ENCODE measurements around the gene GNA12.
A peak's percentile ranks its signal among the peaks of the same experiment; 100 is the strongest.

GNA12 gene

DNA sequence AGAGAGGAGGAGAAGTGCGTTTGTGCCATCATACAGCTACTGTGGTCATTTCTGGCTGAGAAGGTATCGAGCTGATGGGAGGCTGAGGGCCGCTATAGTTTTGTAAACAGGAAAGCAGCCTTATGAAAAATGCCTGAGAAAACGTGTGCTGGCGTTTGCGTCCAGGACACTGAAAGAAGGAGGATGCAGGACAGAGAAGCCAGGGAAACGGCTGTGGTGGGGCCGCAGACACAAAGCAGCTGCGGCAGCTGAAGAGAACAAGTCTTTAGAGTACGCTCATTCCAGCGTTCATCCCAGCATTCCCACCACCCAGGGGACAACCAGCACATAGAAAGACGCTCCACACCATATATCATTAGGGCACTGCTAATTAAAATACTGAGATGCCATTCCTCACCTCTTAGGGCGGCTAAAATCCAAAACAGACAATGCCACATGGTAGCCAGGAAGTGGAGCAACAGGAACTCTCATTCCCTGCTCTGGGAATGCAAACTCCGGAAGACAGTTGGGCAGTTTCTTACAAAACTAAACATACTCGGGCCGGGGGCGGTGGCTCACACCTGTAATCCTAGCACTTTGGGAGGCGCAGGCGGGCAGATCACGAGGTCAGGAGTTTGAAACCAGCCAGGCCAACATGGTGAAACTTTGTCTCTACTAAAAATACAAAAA is 18.4 kb downstream of the GNA12 start:
- Histone ChIP-seq H3K36me3 (ENCODE audit: control insufficient read depth in 2 of 2, insufficient read depth in 2 of 2, low read length in 2 of 2) (no peaks in the 10 kb centered on the region), H3K27ac (ENCODE audit: low read depth in 2 of 2, low read length in 2 of 2) (no peak overlapping the region), H3K9ac (ENCODE audit: low read depth in 1 of 2, low read length in 2 of 2) (no peak overlapping the region), H3K4me1 (ENCODE audit: control insufficient read depth in 2 of 2, insufficient read depth in 2 of 2, low read length in 2 of 2) (peaks cover 9 to 12% of the 10 kb centered on the region in 2 donors), H3K27me3 (ENCODE audit: control insufficient read depth in 2 of 2, insufficient read depth in 2 of 2, low read length in 2 of 2) (no peaks in the 10 kb centered on the region), H3K4me3 (ENCODE audit: low read length in 2 of 2) (no peak overlapping the region), H3K9me3 (ENCODE audit: control insufficient read depth in 2 of 2, low read length in 2 of 2) (no peaks in the 10 kb centered on the region)

DNA sequence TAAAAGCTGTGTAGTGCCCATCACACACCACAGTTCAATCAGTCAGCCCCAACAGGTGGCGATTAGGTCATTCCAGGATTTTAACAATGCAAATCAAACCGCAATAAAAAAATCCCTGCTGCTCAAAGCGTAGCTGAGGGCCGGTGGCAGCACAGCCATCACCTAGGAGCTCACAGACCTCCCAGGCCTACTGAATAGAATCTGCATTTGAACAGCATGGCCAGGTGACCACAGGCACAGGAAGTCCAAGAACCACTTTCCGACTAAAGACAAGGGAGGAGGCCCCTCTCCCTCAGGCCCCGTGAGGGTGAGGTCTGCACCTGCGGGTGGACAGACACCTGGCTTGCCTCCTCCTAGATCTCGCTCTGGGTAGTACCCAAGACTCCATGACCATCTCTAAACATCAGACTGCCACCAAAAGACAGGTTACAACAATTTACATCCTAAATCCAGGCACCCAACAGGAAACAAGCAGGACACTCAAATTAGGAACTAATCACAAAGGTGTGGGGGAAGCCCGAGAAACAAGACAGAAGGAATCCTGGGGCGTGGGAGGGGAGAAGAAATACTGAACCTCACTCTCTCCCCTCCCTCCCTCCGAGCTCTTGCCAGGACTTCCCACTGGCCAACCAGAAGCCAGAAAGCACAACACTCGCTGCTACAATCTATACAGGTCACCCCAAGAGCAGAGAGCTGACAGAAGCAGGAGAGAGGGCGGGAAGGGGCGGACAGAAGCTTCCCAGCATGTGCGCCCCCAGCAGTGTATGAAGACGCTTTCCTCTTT is 19.2 kb downstream of the GNA12 start:
- H3K4me3 ChIP-seq (ENCODE audit: low read length in 2 of 2): no peak overlapping the region
- H3K4me1 ChIP-seq (ENCODE audit: control insufficient read depth in 2 of 2, insufficient read depth in 2 of 2, low read length in 2 of 2): peaks cover 11 to 17% of the 10 kb centered on the region in 2 donors
- no peaks in the 10 kb centered on the region for H3K36me3 ChIP-seq (ENCODE audit: control insufficient read depth in 2 of 2, insufficient read depth in 2 of 2, low read length in 2 of 2)
- H3K9me3 ChIP-seq (ENCODE audit: control insufficient read depth in 2 of 2, low read length in 2 of 2): no peaks in the 10 kb centered on the region
- no peaks in the 10 kb centered on the region for H3K27me3 ChIP-seq (ENCODE audit: control insufficient read depth in 2 of 2, insufficient read depth in 2 of 2, low read length in 2 of 2)
- no peak overlapping the region for H3K27ac ChIP-seq (ENCODE audit: low read depth in 2 of 2, low read length in 2 of 2)
- H3K9ac ChIP-seq (ENCODE audit: low read depth in 1 of 2, low read length in 2 of 2): no peak overlapping the region

- Histone ChIP-seq H3K27me3 (ENCODE audit: control insufficient read depth in 2 of 2, insufficient read depth in 2 of 2, low read length in 2 of 2) (no peaks in the 10 kb centered on the region), H3K9me3 (ENCODE audit: control insufficient read depth in 2 of 2, low read length in 2 of 2) (no peaks in the 10 kb centered on the region), H3K9ac (ENCODE audit: low read depth in 1 of 2, low read length in 2 of 2) (no peak overlapping the region), H3K4me1 (ENCODE audit: control insufficient read depth in 2 of 2, insufficient read depth in 2 of 2, low read length in 2 of 2) (peaks cover 16 to 17% of the 10 kb centered on the region in 2 donors), H3K36me3 (ENCODE audit: control insufficient read depth in 2 of 2, insufficient read depth in 2 of 2, low read length in 2 of 2) (no peaks in the 10 kb centered on the region), H3K4me3 (ENCODE audit: low read length in 2 of 2) (no peak overlapping the region), H3K27ac (ENCODE audit: low read depth in 2 of 2, low read length in 2 of 2) (no peak overlapping the region)
Observed at GRCh38 chr7:2824026-2824677, 20.0 kb downstream of the GNA12 start.

DNA sequence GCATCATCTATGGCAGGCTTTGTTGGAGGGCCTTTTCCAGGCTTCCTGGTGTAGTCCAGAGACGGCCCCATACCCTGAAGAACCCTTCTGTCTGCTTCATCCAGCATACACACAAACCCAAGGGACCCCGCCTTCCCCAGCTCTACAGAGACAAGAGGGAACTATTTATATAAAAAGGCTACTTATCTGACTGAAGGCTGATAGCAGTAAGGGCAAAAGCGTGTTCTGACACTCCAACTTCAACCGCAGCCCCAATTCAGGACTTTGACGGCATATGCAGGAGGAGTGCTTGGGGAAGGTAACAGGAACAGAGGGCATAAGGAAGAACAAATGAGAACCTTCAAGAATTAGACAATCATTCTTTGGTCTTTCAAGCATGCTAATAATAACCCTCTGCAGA is 21.0 kb downstream of the GNA12 start:
- H3K9me3 ChIP-seq (ENCODE audit: control insufficient read depth in 2 of 2, low read length in 2 of 2): no peaks in the 10 kb centered on the region
- no peaks in the 10 kb centered on the region for H3K27me3 ChIP-seq (ENCODE audit: control insufficient read depth in 2 of 2, insufficient read depth in 2 of 2, low read length in 2 of 2)
- H3K4me1 ChIP-seq (ENCODE audit: control insufficient read depth in 2 of 2, insufficient read depth in 2 of 2, low read length in 2 of 2): peaks cover 16 to 17% of the 10 kb centered on the region in 2 donors
- no peak overlapping the region for H3K27ac ChIP-seq (ENCODE audit: low read depth in 2 of 2, low read length in 2 of 2)
- no peak overlapping the region for H3K4me3 ChIP-seq (ENCODE audit: low read length in 2 of 2)
- H3K36me3 ChIP-seq (ENCODE audit: control insufficient read depth in 2 of 2, insufficient read depth in 2 of 2, low read length in 2 of 2): no peaks in the 10 kb centered on the region
- H3K9ac ChIP-seq (ENCODE audit: low read depth in 1 of 2, low read length in 2 of 2): no peak overlapping the region

DNA sequence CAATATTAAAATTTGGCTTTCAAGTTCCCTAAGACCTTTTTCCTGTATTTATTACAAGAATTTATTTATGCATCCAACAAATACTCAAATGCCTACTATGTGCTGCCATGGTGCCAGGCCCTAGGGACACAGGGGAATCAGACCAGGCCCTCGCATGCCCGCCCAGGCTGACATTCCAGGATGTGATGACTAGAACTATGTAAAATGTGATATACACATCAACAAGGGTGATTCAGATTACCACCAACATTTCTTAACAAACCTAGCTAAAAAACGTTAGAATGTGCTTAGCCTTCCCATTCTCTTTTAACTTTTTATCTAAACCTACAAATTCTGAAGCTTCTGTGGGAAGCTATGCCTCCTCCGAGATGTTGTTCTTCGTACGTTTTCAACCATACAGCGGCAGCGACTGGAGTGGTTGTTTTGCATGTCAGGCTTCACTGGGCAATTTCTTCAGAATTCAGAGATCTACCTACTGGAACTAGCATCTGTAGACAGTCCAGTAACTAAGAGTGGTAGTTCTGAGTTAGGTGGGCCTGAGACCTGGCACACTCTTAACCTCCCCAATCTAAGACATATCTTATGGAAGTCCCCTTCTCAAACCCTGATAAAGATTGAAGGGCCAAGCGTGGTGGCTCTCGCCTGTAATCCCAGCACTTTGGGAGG is 22.1 kb downstream of the GNA12 start:
- Histone ChIP-seq H3K9me3 (ENCODE audit: control insufficient read depth in 2 of 2, low read length in 2 of 2) (no peaks in the 10 kb centered on the region), H3K27ac (ENCODE audit: low read depth in 2 of 2, low read length in 2 of 2) (no peak overlapping the region), H3K4me3 (ENCODE audit: low read length in 2 of 2) (no peak overlapping the region), H3K36me3 (ENCODE audit: control insufficient read depth in 2 of 2, insufficient read depth in 2 of 2, low read length in 2 of 2) (no peaks in the 10 kb centered on the region), H3K27me3 (ENCODE audit: control insufficient read depth in 2 of 2, insufficient read depth in 2 of 2, low read length in 2 of 2) (no peaks in the 10 kb centered on the region), H3K9ac (ENCODE audit: low read depth in 1 of 2, low read length in 2 of 2) (no peak overlapping the region), H3K4me1 (ENCODE audit: control insufficient read depth in 2 of 2, insufficient read depth in 2 of 2, low read length in 2 of 2) (peaks cover 16 to 17% of the 10 kb centered on the region in 2 donors)

- H3K9me3 ChIP-seq (ENCODE audit: control insufficient read depth in 2 of 2, low read length in 2 of 2): no peaks in the 10 kb centered on the region
- no peaks in the 10 kb centered on the region for H3K27me3 ChIP-seq (ENCODE audit: control insufficient read depth in 2 of 2, insufficient read depth in 2 of 2, low read length in 2 of 2)
- H3K36me3 ChIP-seq (ENCODE audit: control insufficient read depth in 2 of 2, insufficient read depth in 2 of 2, low read length in 2 of 2): no peaks in the 10 kb centered on the region
- H3K27ac ChIP-seq (ENCODE audit: low read depth in 2 of 2, low read length in 2 of 2): peak overlapping the region in 1 of 2 donors; percentile 23
- peaks cover 16 to 17% of the 10 kb centered on the region in 2 donors for H3K4me1 ChIP-seq (ENCODE audit: control insufficient read depth in 2 of 2, insufficient read depth in 2 of 2, low read length in 2 of 2)
- no peak overlapping the region for H3K4me3 ChIP-seq (ENCODE audit: low read length in 2 of 2)
- no peak overlapping the region for H3K9ac ChIP-seq (ENCODE audit: low read depth in 1 of 2, low read length in 2 of 2)
Observed at GRCh38 chr7:2821161-2821841, 22.8 kb downstream of the GNA12 start.

DNA sequence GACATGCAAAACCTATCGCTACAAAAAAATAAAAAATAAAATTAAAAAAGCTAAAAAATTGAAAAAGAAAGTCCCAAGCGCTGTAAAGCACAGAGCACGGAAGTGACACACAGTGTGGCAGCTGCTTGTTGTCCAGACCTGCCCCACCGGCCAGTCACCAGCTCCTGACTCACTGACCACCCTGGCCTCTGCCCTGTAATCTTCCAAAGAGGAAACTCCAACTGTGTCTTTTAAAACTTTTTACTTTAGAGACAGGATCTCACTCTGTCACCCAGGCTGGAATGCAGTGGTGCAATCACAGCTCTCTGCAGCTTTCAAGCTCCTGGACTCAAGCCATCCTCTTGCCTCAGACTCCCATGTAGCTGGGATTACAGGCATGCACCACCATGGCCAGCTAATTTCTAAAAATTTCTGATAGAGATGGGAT is 23.6 kb downstream of the GNA12 start:
- peaks cover 15 to 17% of the 10 kb centered on the region in 2 donors for H3K4me1 ChIP-seq (ENCODE audit: control insufficient read depth in 2 of 2, insufficient read depth in 2 of 2, low read length in 2 of 2)
- peak overlapping the region in 1 of 2 donors; percentile 23 for H3K27ac ChIP-seq (ENCODE audit: low read depth in 2 of 2, low read length in 2 of 2)

DNA sequence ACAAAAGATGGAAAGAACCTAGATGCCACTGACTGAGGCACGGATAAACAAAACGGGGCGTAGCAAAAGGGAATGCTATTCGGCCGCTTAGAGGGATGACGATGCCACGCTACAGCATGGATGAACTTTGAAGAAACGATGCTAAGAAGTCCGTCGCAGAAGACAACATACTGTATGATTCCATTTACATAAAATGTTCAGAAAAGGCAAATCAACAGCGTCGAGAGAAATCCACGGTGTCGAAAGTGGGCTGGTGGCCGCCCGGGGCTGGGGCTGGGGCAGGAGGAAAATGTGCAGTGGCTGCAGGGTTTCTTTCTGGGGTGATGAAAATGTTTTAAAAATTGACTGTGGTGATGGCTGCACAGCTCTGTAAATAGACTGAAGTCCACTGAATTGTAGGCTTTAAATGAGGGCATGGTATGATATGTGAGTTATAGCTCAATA is 24.1 kb downstream of the GNA12 start:
- Histone ChIP-seq H3K9ac (ENCODE audit: low read depth in 1 of 2, low read length in 2 of 2) (no peak overlapping the region), H3K9me3 (ENCODE audit: control insufficient read depth in 2 of 2, low read length in 2 of 2) (no peaks in the 10 kb centered on the region), H3K27ac (ENCODE audit: low read depth in 2 of 2, low read length in 2 of 2) (no peak overlapping the region), H3K27me3 (ENCODE audit: control insufficient read depth in 2 of 2, insufficient read depth in 2 of 2, low read length in 2 of 2) (no peaks in the 10 kb centered on the region), H3K4me3 (ENCODE audit: low read length in 2 of 2) (no peak overlapping the region), H3K4me1 (ENCODE audit: control insufficient read depth in 2 of 2, insufficient read depth in 2 of 2, low read length in 2 of 2) (peaks cover 13 to 17% of the 10 kb centered on the region in 2 donors), H3K36me3 (ENCODE audit: control insufficient read depth in 2 of 2, insufficient read depth in 2 of 2, low read length in 2 of 2) (no peaks in the 10 kb centered on the region)

More for the DNA sequence above, 23.6 kb downstream of the GNA12 start:
- Histone ChIP-seq H3K9me3 (ENCODE audit: control insufficient read depth in 2 of 2, low read length in 2 of 2) (no peaks in the 10 kb centered on the region), H3K9ac (ENCODE audit: low read depth in 1 of 2, low read length in 2 of 2) (no peak overlapping the region), H3K27me3 (ENCODE audit: control insufficient read depth in 2 of 2, insufficient read depth in 2 of 2, low read length in 2 of 2) (no peaks in the 10 kb centered on the region), H3K4me3 (ENCODE audit: low read length in 2 of 2) (no peak overlapping the region), H3K36me3 (ENCODE audit: control insufficient read depth in 2 of 2, insufficient read depth in 2 of 2, low read length in 2 of 2) (no peaks in the 10 kb centered on the region)

DNA sequence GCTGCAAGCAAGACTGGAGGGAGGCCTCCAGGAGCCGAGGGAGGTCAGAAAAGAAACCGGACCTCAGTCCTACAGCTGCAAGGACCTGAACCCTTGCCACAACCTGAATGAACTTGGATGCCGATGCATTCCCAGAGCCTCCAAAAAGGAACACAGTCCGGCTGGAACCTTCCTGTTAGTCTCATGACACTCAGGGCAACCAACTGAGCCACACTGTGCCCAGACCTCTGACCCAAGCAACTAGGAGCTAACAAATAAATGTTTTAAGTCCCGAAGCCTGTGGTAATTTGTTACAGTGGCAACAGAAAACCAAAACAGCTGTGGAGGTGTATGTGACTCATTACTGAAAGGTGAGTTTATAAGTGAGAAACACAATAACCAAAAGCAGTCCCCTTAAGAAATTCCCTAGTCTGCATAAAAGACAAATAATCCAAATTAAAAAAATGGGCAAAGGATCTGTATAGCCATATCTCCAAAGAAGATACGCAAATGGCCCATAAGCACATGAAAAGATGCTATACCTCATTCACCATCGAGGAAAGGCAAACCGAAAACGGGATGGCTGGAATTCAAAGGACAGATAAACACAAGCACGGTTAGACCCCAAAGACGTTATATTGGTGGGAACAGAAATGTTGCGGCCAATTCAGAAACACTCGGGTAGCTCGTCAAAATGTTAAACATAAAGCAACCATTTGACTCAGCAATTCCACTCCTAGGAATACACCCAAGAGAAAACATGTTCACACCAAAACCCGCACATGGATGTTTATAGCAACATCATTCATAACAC is 24.8 kb downstream of the GNA12 start:
- Histone ChIP-seq H3K4me1 (ENCODE audit: control insufficient read depth in 2 of 2, insufficient read depth in 2 of 2, low read length in 2 of 2) (peaks cover 13 to 17% of the 10 kb centered on the region in 2 donors), H3K27ac (ENCODE audit: low read depth in 2 of 2, low read length in 2 of 2) (no peak overlapping the region), H3K9me3 (ENCODE audit: control insufficient read depth in 2 of 2, low read length in 2 of 2) (no peaks in the 10 kb centered on the region)

More for the DNA sequence above, 24.8 kb downstream of the GNA12 start:
- no peak overlapping the region for H3K9ac ChIP-seq (ENCODE audit: low read depth in 1 of 2, low read length in 2 of 2)
- H3K4me3 ChIP-seq (ENCODE audit: low read length in 2 of 2): no peak overlapping the region
- H3K27me3 ChIP-seq (ENCODE audit: control insufficient read depth in 2 of 2, insufficient read depth in 2 of 2, low read length in 2 of 2): no peaks in the 10 kb centered on the region
- no peaks in the 10 kb centered on the region for H3K36me3 ChIP-seq (ENCODE audit: control insufficient read depth in 2 of 2, insufficient read depth in 2 of 2, low read length in 2 of 2)

All from mucosa of rectum (tissue), 2 donors.